Putamen (tissue), 1 donor: ENCODE data around the gene TRIB2.

Experiments
- DNase-seq: peaks from one replicate; pipeline ENCODE4 v3.0.0-alpha.2; 2016; ENCODE audit warnings: low spot score

TRIB2 gene

GRCh38 chr2:12720754-12721378 is 4.1 kb downstream of the TRIB2 start:
- no peak for DNase-seq

DNA sequence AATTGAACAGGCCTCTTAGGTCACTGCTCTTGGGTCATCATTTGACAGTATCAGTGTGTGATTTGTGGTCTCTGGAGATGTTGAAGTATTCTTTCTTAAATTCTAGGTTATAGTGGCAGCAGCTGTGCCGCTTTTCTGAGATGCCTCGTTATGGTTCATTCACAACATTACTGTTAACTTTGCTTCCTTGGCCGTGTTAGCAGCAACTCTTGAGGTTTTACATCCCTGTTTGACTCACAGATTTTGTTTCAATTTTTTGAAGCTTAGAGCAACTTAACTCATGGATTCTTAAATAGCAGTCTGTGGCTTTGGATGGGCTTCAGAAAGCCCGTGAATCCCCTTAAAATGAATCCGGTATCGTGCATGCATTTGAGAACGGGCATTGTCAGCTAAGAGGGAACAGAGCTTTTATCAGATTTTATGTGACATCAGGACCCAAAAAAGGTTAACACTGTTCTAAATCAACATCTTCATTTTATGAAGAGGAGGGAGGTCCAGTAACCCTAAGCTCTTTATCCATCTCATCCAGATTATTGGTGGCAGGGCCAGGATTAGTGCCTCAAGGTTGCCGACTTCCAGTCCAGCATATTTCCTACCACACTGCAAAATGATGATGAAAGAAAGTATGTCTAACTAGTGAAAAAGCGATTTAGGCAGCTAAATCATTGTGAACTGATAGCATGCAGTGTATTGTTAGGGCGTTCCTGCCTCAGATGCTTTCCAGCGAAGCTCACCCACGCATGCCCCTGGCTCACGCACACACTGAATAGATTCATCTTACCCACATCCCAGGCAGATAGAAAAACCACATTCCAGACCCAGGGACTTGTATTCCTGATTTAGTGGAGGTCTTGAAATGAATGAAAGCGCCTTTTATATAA is 5.1 kb downstream of the TRIB2 start:
- no peak for DNase-seq

DNA sequence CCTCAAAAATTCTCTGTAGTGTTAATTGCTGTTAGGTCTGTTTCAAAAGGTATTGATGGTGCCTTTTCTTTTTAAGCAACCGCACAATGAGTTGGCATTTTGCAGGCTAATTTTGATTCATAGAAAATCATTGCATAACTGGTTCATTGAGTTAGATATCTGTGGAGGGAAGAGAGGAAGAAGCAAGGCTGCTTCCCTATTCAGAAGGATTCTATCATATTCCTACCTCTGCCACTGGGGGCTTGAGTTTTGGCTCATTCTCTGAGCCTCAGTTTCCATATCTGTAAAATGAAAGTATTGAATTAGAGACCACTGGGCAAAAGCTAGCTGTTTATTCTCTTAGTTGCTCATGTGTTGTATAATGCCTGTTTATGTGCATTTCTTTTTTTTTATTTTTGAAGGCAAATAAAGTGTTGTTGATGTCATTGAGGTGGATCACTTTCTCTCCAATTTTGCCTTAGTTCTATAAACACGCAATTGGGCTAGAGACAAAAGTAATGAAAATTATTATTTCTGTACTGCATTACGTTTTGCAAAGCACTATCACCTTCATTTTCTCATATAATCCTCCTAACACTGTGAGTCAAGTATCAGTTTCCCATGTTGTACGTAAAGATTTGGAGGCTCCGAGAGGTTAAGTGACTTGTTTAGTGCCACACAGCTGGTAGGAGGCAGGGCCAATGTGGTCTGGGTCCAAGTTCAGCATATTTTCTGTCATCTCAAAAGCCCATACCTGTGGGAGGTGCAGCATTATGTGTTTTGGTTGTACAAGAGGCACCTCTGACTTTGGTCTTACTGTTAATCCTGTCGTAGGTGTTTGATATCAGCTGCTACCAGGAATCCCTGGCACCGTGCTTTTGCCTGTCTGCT is 5.9 kb downstream of the TRIB2 start:
- no peak for DNase-seq

DNA sequence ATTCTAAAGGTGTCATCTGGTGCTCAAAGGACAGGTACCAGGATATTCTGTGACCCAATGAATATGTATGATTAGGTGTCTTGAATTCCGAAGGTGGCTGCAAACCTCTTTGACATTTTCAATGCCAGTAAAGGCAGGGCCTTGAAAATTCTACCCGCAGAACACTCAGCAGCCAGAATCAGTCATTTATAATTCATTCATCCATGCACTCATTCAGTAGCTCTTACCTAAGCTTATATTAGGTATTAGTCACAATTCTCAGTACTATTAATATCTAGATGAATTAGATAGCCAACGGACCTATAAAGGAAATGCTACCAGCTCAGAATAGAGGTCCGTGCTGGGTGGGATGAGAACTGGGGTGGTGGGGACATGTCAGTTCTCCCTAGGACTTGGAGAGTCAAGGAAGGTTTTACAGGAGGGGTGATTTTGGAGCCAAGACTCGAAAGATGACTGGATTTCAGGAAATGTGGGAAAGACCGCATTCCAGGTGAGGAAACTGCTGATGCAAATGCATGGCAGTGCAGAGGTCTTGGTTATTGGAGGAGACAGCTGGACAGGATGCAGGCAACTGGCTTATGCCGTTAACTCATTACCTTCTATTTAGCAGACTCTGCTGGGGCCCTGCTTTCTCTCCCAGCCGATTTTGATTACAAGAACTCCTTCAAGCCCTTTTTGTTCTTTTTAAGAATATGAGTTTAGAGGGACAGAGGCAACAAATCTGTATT is 7.2 kb downstream of the TRIB2 start:
- DNase-seq, result no peak

GRCh38 chr2:12725233-12726187 is 8.8 kb downstream of the TRIB2 start:
- DNase-seq, result no peak

GRCh38 chr2:12726271-12726670 is 9.5 kb downstream of the TRIB2 start:
- DNase-seq, result no peak

DNA sequence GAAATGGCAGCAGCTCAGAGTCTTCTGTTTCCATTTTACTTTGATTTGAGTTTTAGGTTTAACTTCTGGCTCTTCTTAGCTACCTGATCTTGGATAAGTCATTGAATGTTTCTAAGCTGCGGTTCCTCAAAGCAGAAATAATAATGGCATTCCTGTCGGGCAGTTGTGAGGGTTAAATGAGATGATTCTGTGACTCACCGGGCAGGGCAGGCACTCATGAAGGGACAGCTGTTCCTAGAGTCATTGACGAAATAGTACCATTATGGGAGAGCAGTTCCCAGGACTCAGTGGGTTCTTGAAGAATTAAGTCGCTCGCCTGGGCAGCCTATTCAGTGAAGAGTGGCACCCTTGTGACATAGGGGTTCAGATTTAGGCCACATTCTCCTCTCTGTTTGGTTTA is 10.3 kb downstream of the TRIB2 start:
- no peak for DNase-seq

GRCh38 chr2:12727641-12728040 is 10.9 kb downstream of the TRIB2 start:
- DNase-seq, result no peak

- no peak for DNase-seq
Measured at GRCh38 chr2:12728221-12728777, 11.6 kb downstream of the TRIB2 start.

- DNase-seq, result no peak
Measured at GRCh38 chr2:12730265-12730664, 13.5 kb downstream of the TRIB2 start.

- DNase-seq, result no peak
Measured at GRCh38 chr2:12731701-12732280, 15.1 kb downstream of the TRIB2 start.

DNA sequence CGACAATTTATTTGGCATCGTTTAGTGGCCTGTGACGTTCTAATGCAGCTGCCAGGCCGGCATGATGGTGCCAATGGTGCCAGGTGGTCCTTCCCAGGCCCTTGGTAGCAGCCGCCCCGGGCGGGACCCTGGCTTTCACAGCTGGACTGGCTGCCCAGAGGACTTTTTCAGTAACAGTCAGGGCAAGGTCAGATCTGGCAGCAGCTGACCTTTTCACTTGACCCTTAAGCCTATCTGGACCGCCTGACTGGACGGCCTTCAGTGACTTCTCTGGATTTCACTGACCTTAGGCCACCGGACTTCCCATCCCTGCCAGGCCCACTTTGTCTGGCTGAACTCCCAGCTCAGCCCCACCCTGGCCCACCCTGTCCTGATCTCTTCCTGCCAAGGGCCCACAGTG is 15.9 kb downstream of the TRIB2 start:
- DNase-seq, result no peak

DNA sequence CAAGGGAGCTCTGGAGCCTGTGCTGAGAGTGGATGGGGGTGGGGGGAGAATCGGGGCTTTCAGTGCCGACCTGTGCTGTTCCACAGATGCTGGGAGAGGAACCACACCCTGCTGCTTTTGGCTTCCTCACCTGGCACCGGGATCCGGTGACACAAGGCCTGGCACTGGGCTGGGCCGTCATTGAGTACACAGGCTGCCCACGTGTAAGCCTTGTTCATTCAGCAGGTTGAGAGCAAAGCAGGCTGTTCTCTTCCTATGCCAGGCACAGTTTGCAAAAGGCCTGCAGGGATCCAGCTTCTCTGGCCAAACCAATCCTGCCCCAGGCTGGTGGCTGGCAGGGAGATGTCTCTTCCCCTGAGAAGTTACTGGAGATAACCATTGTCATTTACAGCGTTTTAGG is 17.1 kb downstream of the TRIB2 start:
- DNase-seq, result no peak

- DNase-seq, result no peak
Measured at GRCh38 chr2:12734914-12735654, 18.3 kb downstream of the TRIB2 start.

DNA sequence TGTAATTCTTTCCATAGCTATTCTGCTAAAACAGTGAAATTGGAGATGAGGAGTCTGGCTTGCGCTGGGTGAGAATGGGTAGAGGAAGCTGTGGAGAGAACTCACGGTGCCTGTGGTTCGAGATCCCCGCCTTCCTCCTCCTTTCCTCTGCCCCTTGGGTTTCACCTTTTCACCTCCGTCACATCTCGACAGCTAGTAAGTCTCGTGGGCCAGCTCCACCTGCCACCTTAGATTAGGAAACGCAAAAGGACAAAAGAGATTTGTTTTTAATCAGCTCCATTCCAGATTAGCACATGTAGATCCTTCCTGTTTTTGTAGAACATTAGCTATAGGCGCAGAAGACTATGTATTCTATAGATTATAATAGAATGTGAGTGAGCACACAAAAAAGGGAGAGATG is 20.6 kb downstream of the TRIB2 start:
- no peak for DNase-seq

DNA sequence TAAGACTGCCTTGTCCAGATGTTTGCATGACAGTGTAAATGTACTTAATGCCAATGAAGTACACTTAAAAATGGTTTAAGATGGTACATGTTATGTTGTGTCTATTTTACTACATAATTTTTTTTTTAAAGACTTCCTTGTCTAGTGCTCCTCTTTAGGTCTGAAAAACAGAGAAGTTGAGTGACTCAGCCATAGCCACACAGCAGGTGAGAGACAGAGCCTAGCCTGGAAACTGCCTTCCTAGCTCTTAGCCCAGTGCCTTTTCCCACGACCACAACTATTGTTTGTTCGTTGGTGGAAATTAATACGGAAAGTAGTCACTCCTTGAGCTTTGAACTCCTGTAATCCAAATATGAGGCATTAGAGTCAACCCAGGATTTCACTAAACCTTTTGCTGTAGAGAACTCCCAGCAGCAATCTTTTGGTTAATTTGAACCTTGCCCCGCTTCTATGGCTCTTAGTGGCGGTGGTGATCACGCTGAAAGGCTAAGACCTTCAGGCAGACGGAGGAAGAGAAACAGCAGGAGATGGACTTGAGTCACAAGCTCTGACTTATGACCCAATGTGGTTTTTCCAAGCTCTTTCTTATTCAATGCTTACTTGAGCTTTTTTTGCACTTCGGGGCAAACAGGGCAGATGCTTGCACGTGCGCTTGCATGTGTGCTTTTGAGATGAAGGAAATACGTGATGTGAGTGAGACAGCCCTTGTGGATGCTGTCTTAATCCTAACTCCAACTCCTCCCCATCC is 21.2 kb downstream of the TRIB2 start:
- DNase-seq, result no peak

DNA sequence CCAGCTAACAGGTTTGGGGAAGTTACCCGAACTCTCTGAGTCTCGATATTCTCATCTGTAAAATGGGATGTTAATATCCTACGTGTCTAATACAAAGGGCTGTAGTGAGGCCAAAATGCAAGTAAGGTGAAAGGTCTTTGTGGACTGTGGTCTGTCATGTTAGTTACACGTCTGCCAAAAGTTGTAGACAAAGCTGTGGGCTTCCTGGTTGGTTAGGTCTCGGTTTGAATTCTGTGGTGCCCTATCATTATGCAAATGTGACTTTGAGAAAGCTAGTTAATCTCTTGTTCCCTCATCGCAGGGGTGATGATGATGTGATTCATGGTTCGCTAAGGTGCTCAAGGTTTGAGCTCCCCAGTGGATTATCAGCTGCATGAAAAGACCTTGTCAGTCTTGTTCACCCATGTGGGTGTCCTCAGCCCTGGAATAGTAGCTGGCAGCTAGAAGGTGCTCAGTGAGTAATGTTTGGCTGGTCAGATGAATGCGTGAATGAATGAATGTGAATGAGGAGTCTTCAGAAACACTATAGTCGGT is 23.1 kb downstream of the TRIB2 start:
- DNase-seq, result no peak

DNA sequence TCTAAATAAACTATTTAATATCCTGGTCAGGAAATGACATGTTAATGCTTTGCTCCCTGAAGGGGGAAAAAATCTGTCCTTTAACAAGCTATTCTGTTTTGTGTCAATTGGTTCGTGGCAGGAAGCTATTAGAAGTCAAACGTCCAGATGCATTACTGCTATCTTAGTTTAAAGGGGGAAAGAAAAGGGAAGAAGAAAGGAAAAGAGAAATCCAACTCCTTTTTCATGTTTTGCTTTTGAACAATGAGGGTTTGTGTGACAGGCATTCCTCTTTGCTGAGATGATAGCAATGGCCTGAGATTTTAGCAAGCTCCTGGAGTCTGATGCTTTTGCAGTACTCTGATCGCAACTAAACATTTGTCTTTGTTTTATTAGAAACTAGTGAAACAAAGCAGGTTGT is 24.6 kb downstream of the TRIB2 start:
- no peak for DNase-seq
